Psoas muscle (tissue), 8 donors: Measurements from ENCODE around the gene RHD. TPM values are rescaled to one million over a fixed set of nuclear protein-coding genes. Genes with fewer than 3 reads are reported as not detected.

Experiments
- ATAC-seq, 4 donors: fragments of 200-7000 bp; cut with Tn5 transposase; one replicate each; pipeline ENCODE4 v1.9.1; 2020; ENCODE audit warnings: moderate library complexity in 3 of 4, mild to moderate bottlenecking in 2 of 4
- DNase-seq, 2 donors: peaks; one replicate each; pipeline ENCODE4 v3.0.0-alpha.2; 2020
- H3K27ac ChIP-seq: fragments of 200-600 bp; one replicate; pipeline ENCODE4 v1.8.0; 2022
- H3K27me3 ChIP-seq, 3 donors: fragments of 200-600 bp in 1 of 3; one replicate each; pipeline versions ENCODE4 v1.6.1 to v1.8.0; 2013 to 2022; ENCODE audit warnings: low read length in 2 of 3, mild to moderate bottlenecking in 2 of 3, moderate library complexity in 1 of 3; ENCODE audit not compliant: insufficient read depth in 3 of 3
- H3K36me3 ChIP-seq, 2 donors: fragments of 200-600 bp in 1 of 2; one replicate each; pipeline versions ENCODE4 v1.6.1 to v1.8.0; 2013 to 2022; ENCODE audit warnings: low read depth in 1 of 2, mild to moderate bottlenecking in 1 of 2, moderate library complexity in 1 of 2; ENCODE audit not compliant: insufficient read depth in 1 of 2
- H3K4me1 ChIP-seq: fragments of 200-600 bp; one replicate; pipeline ENCODE4 v1.8.0; 2022
- H3K4me3 ChIP-seq: fragments of 200-600 bp; one replicate; pipeline ENCODE4 v1.8.0; 2022; ENCODE audit warnings: mild to moderate bottlenecking
- H3K9me3 ChIP-seq: fragments of 200-600 bp; one replicate; pipeline ENCODE4 v1.8.0; 2022
- WGBS, 3 donors: extraction: QIAGEN DNeasy Blood & Tissue Kit; methylation state at CpG; one replicate each; pipeline versions ENCODE4 v1.1.6 to v1.1.7; 2013; 5-methylcytosine and 5-hydroxymethylcytosine counted together
- intact Hi-C, 2 donors: fragments of 100-400 bp; cut with DNase I; formaldehyde crosslinking; loops; one replicate each; pipeline versions ENCODE4 v1.11.0 to v1.14.2; 2022
- polyA plus RNA-seq, 3 donors: library from polyadenylated mRNA; stranded (reverse); fragments of 200-250 nt; gene quantifications; one replicate each; pipeline ENCODE4 v1.2.3, GENCODE V29; 2013
- total RNA-seq, 4 donors: library from RNA; stranded (reverse); fragmentation: NEBNext Ultra II Directional in 2 of 4; extraction: Animal tissue kit (Norgen Biotek cat#: 25700) in 2 of 4; gene quantifications; one replicate each; pipeline versions ENCODE4 v1.2.1 to v1.2.4, GENCODE V29; 2021 to 2023
- TF ChIP-seq, protein P1 (sequence below): fragments of 200-600 bp; IDR thresholded peaks from one replicate; pipeline ENCODE4 v1.8.0; 2022; ENCODE audit warnings: antibody characterized with exemption
- donor health status: healthy with polysubstance abuse.
- donor health status: DM: no; HTN: no; CAD: no; lungs with moderate emphysema.
- donor health status: Bipolar disorder and iron deficiency.
- donor health status: healthy.
- donor health status: DM: yes; HTN: yes; CAD: no.
- donor health status: DM: no; HTN: no; CAD: no.
- donor health status: DM: no; HTN: no; CAD: no.
- donor health status: DM: yes; HTN: yes; CAD: no.

The RHD gene
- total and polyA plus RNA-seq, 7 donors: 0.12 TPM; not detected in 6

DNA sequence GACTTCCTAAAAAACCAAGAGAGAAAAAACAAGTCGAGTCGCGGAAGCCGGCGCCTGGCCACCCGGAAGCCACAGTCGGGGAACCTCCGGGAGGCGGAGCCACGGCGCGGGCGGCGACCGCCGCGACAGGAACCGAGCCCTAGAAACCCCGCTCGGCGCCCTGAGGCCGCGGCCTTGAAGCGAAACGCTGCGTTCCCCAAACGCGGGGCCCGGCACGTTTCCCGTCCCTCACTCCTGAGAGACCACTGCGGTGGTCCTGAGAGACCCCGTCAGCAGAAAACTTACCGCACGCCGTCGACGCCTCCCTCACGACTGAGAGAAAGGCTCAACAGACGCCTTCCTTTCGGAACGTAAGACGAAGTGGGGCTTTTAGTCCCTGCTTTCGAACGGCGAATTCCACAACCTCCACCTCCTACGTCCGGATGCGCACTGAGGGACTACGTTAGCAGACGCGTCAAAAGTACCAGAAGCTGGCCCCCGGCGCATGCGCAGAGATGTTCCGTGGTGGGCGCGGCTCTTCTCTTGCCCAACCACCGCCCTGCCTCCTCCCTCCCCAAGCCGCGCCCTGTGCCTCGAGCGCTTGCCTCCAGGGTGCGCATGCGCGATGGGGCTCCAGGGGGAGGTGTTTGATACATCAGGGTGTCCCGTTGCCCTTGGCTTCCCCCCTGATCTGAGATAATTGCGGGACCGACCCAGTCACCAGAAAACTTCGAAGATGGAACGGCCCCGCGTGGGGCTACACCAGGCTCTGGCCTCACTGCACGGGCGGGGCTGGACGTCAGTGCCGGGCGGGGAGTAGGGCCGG lies 25.1 kb upstream of the RHD start, which contains the start of gene RSRP1:
RSRP1 (minus strand) TSS at position 431 of the 805 bp plus-strand sequence. CDS start 491 bp downstream, outside the sequence.
- WGBS, 3 donors: 0% methylated on average over 73 to 79 of the region's 79 CpGs
- Histone ChIP-seq H3K9me3 (no peaks in the 10 kb centered on the region), H3K4me1 (peaks cover 30% of the 10 kb centered on the region), H3K27me3 (no peaks in the 10 kb centered on the region), H3K36me3 (peaks cover 8 to 39% of the 10 kb centered on the region in 2 donors), H3K27ac (peak within 1 kb of the TSS; percentile 99), H3K4me3 (peak within 1 kb of the TSS; percentile 87)
- TF ChIP-seq, protein P1, sequence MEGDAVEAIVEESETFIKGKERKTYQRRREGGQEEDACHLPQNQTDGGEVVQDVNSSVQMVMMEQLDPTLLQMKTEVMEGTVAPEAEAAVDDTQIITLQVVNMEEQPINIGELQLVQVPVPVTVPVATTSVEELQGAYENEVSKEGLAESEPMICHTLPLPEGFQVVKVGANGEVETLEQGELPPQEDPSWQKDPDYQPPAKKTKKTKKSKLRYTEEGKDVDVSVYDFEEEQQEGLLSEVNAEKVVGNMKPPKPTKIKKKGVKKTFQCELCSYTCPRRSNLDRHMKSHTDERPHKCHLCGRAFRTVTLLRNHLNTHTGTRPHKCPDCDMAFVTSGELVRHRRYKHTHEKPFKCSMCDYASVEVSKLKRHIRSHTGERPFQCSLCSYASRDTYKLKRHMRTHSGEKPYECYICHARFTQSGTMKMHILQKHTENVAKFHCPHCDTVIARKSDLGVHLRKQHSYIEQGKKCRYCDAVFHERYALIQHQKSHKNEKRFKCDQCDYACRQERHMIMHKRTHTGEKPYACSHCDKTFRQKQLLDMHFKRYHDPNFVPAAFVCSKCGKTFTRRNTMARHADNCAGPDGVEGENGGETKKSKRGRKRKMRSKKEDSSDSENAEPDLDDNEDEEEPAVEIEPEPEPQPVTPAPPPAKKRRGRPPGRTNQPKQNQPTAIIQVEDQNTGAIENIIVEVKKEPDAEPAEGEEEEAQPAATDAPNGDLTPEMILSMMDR: no peak
- DNase-seq (peak; percentile 100), ATAC-seq (peak; percentile 91 to 94 (median 92))
- intact Hi-C loops: loop anchor here in 1 of 2 donors (5.0 to 10.0 kb wide), 2 partner anchors 95 to 558 kb away; partner anchors contain the start of gene SELENON

DNA sequence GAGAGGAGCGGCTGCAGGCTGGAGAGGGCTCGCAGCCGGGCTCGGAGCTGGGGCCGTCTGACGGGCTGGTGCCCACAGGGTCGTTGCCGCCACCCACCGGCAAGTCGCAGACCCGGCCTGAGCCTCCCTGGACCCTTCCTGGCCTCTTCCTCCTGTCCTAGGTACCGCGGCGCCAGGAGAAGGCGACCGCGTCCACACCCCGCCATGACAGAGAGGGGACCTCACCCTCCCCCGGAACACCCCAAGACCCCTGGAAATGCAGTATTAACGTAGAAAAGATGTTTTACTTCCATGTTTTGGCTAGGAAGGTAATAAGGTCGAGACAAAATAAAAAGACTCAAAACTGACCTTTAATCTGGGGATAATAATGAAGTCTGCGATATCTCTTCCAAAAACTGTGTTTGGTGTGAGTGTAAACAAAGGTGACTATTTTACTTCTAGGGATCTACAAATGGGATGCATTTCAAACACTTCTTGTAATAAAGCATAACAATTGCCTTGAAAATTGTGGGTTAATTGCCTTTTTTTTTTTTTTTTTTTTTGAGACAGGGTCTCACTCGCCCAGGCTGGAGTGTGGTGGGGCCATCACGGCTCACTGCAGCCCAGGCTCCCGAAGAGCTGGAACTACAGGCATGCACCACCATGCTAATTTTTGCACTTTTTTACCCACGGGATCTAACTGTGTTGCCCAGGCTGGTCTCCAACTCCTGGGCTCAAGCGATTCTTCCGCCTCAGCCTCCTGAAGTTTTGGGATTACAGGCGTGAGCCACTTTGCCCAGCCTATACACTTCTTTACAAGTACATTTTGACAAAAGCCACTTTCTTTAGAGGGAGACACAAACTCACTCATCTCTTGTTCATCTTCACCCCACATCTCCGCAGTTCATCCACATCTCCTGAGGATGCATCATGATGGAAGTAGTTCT lies 24.2 kb upstream of the RHD start:
- Histone ChIP-seq H3K4me3 (peak overlapping the region; percentile 87), H3K9me3 (no peaks in the 10 kb centered on the region), H3K27ac (peak overlapping the region; percentile 99), H3K27me3 (no peaks in the 10 kb centered on the region), H3K4me1 (peaks cover 30% of the 10 kb centered on the region), H3K36me3 (peaks cover 8 to 30% of the 10 kb centered on the region in 2 donors)
- intact Hi-C loops: loop anchor here in 1 of 2 donors (5.0 to 10.0 kb wide), 2 partner anchors 94 to 557 kb away; partner anchors contain the start of gene SELENON
- no peak for ATAC-seq
- no peak for DNase-seq
- 23 to 26% (median 25%) methylated on average over 25 to 30 of the region's 30 CpGs for WGBS, 3 donors
- TF ChIP-seq, protein P1: no peak

DNA sequence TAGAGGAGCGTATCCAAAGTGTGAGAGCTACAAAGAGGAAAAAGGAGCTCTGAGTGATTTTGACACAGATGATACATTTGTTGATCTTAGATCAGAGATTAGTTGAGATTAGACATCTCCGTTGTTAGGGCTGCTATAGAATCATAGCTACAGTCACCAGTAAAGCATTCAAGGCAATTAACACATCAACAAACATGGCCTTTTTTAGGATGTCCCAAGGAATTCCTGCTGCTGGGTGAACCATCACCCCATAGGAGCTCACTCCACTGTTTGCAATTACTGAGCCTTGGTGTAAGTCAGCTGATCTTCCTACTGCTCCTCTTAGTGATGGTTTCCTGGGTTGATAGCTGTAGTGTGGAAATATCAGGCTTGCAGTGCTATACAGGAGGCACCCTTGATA lies 18.4 kb upstream of the RHD start:
- TF ChIP-seq, protein P1: no peak
- H3K27ac ChIP-seq: no peak overlapping the region
- H3K27me3 ChIP-seq: no peaks in the 10 kb centered on the region
- peaks cover 0 to 6% of the 10 kb centered on the region in 2 donors for H3K36me3 ChIP-seq
- WGBS, 3 donors: 85 to 96% (median 86%) methylated on average over 2 of the region's 2 CpGs
- no peak for DNase-seq
- peaks cover 15% of the 10 kb centered on the region for H3K4me1 ChIP-seq
- ATAC-seq: no peak
- H3K4me3 ChIP-seq: no peak overlapping the region
- intact Hi-C loops: no loop called here
- H3K9me3 ChIP-seq: no peaks in the 10 kb centered on the region

DNA sequence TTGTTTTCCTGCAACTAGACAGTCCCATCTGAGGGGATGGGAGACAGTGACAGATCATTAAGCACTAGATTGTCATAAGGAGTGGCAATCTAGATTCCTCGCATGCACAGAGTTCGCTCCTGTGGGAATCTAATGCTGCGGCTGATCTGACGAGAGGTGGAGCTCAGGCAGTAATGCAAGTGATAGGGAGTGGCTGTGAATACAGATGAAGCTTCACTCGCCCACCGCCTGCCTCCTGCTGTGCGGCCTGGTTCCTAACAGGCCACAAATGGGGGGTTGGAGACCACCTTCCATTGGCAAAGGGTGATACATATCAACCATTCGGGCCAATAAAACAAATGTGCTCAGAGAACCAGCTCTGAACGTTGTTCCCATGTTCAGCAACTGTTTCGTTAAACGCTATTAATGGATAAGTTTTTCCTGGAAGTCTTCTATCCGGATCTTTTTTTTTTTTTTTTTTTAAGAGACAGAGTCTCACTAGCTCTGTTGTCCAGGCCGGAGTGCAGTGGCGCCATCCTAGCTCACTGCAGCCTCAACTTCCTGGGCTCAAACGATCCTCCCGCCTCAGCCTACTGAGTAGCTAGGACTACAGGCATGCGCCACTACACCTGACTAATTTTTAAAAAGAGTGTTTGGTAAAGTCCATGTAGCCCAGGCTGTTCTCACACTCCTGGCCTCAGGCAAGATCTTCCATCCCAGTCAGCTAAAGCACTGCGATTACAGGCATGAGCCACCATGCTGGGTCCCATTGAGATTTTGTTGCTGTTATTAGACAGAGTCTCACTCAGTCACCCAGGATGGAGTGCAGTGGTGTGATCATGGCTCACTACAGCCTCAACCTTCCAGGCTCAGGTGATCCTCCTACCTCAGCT lies 16.4 kb upstream of the RHD start:
- intact Hi-C loops: no loop called here
- peaks cover 0 to 6% of the 10 kb centered on the region in 2 donors for H3K36me3 ChIP-seq
- H3K27me3 ChIP-seq: no peaks in the 10 kb centered on the region
- peak in 1 of 4 donors; percentile 21 for ATAC-seq
- H3K27ac ChIP-seq: no peak overlapping the region
- TF ChIP-seq, protein P1: no peak
- no peak overlapping the region for H3K4me3 ChIP-seq
- WGBS, 3 donors: 71 to 86% (median 78%) methylated on average over 18 of the region's 18 CpGs
- no peaks in the 10 kb centered on the region for H3K9me3 ChIP-seq
- no peak for DNase-seq
- peaks cover 23% of the 10 kb centered on the region for H3K4me1 ChIP-seq
